Activated naive CD8-positive, alpha-beta T cell treated with anti-CD3 and anti-CD28 coated beads, Interleukin-2, amount 50 U/mL, for 16 hours (primary cell): ENCODE measurements around the gene MFSD12.
"Not testable (repeated sequence)": the region's sequence is repeated elsewhere in the genome, so short reads cannot be mapped to it uniquely, and the experiment has no call there.

ENCODE experiments used
- DNase-seq: peaks from one replicate; pipeline ENCODE4 v3.0.0-alpha.2; 2020; ENCODE audit warnings: low read depth, low spot score

The MFSD12 gene

GRCh38 chr19:3523361-3524077 lies 33.9 kb downstream of the MFSD12 start:
- no peak for DNase-seq

DNA sequence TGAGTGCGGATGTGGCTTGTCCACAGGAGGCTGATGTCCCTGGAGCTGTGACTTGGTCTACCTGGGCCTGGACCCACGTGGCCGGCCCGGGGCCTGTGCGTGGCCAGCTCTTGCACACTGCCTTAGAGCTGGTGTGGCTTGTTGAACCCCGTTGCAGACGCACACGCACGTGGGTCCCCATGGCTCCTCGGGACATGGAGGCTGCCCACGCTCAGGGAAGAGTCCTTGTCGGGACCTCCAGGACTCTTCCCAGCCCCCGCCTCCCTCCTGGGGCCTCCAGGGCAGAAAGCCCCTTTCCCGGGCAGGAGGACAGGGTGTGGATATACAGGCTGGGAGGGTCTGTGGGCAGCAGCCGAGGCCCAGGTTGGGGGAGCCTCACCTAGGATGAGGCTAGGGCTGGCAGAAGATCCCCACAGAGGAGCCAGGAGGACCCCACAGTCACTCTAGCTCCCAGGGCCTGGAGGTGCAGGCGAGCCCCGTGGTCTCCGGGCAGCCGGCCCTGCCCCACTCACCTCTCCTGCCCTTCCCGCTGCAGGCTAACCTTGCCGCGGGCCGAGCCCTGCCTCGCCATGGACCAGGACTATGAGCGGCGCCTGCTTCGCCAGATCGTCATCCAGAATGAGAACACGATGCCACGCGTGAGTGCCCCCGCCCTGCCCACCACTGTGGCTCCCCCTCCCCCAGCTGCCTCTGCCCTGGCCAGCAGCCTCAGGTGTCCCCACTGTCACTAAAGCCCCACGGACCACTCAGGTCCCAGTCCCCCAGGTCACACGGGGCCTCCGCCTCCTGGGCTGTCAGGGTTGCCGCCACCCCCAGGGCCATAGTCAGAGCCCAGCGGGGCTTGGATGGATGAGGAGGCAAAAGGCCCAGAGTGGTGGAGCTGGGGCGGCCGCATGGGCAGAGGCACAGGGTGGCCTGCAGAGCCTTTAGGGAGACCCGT lies 34.7 kb downstream of the MFSD12 start:
- DNase-seq: no peak

DNA sequence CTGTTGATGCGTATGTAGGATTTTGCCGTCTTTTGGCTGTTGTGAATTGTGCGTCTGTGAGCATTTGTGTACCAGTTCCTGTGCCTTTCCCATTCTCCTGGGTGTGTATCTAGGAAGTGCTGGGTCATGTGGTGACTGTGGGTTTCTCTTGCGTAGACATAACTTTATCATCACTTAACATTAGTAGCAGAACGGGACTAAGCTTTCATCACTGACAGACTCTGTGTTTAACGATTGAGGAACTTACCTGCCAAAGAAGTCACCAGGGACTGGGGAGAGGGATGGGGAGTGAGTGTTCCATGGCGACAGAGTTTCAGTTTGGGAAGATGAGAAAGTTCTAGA lies 36.3 kb downstream of the MFSD12 start:
- DNase-seq: no peak

- no peak for DNase-seq
Observed at GRCh38 chr19:3520166-3521103, 37.0 kb downstream of the MFSD12 start.

DNA sequence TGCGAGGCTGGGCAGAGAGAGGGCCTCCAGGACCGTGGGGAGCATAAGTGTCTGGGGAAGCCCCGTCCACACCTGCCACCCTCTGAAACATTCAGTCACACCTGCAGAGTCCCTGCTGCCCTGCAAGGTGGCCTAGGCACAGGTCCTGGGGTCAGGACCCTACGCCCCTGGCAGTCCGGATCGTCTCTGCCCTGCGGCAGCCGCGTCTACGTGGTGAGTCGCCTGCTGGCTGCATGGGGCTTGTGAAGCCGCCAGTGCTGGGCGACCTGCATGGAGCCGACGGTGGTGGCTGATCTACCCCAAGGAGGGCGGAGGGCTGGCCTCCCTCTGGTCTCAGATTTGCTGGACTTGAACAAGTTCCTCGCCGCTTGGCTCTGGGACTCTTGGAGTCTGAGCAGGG lies 38.3 kb downstream of the MFSD12 start:
- DNase-seq: no peak

DNA sequence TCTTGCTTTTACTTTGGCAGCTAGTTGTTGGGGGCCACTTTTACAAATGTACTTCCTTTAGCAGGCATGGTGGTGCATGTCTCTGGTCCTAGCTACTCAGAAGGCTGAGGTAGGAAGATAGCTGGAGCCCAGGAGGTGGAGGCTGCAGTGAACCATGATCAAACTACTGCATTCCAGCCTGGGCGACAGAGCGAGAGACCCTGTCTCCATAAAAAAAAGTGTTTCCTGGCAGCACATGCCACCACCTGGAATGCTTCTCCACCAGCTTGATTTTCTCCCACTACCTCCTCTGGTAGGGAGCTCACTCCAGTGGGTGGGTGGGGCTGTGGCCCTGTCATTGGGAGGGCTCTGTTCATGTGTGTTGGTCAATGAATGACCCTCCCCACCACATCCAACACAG lies 38.7 kb downstream of the MFSD12 start:
- no peak for DNase-seq

- no peak for DNase-seq
Observed at GRCh38 chr19:3518255-3518654, 39.1 kb downstream of the MFSD12 start.

DNA sequence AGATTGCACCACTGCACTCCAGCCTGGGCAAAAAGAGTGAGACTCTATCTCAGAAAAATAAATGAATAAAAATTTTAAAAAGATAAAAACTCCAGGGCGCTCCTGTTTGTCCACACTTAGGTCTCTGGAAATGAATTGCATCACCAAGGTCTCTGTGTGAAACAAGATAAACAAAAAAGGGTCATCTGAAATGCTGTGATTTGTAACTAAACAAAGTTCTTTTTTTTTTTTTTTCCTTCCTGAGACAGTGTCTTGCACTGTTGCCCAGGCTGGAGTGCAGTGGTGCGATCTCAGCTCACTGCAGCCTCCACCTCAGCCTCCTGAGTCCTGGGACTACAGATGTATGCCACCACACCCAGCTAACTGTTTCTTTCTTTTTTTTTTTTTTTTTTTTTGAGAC lies 39.7 kb downstream of the MFSD12 start:
- DNase-seq: no peak

GRCh38 chr19:3516675-3517207 lies 40.6 kb downstream of the MFSD12 start:
- DNase-seq: no peak

GRCh38 chr19:3515891-3516422 lies 41.4 kb downstream of the MFSD12 start:
- no peak for DNase-seq

DNA sequence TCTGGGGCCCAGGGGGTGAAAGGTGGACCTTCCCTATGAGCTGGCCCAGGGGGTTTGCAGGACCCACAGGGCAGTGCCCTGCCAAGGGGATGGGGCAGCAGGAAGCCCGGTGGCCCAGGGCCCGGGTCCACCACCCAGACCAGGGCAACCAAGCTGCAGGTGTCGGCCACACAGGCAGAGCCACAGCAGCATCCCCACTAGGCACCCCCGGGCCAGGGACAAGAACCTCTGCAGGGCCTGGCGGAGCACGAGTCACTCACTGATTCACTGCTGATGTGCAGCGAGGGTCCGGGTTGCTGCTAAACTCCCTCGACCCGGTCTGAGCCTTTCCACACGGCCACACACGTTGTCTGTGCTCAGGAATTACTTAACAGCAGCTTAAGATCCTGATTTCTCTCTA lies 42.5 kb downstream of the MFSD12 start:
- no peak for DNase-seq

DNA sequence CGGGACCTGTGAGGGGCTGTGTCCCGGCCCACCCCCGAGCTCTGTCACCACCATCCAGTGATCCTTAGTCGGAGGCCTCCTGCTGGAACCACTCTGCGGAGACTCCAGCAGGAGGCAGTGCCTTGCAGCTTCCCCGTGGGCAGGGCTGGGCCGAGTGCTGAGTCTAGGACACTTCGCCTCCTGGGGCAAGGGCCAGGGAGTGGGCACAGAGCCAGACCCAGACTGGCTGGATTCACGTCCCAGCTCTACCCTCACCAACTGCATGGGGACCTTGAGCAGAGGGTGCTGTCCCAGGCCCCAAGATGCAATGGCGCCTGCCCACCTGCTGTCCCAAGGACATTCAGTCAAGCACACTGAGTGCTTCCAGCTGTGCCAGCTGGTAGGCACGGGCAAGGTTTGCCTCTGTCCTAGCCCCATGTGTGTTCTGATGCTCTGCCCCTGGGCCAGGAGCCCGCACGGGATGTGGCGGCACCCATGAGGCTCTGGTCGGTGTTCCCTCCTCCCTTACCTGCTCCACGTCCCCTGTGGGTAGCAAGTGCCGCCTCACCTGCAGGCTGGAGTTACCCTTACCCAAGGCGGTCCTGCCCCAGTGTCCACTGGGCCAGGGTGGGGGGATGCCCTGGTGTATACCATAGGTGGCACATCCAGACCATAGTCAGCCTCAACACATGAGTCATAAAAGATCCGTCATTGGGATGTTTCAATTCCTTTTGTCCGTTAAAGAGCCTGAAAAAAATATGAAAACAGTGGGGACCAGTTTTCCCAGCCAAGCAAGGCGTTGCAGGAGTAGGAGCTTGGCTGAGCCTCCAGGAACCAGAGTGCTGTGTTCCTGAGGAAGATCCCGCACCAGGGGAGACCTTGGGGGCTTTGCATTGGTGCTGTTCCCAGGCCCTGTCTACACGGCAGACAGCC lies 43.9 kb downstream of the MFSD12 start:
- no peak for DNase-seq

- no peak for DNase-seq
Observed at GRCh38 chr19:3512562-3513228, 44.7 kb downstream of the MFSD12 start.

GRCh38 chr19:3511506-3512251 lies 45.7 kb downstream of the MFSD12 start:
- no peak for DNase-seq

GRCh38 chr19:3510727-3511126 lies 46.7 kb downstream of the MFSD12 start:
- DNase-seq: no peak

DNA sequence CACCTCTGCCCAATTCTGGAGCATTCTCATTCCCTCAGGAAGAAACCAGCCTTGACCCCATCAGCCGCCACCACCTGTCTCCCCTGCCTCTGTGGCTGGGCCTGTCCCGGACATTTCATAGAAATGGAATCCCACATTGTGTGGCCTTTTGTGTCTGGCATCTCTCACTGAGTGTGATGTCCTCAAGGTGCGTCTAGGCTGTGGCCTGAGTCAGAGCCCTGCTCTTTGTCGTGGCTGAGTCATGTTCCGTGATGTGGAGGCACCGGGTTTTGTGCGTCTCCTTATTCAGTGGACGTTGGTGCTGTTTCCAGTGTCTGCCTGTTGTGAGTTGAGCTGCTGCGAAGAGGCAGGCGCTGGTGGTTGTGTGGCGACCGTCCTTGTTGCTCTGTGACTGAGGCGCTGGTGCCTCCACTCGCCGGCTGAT lies 47.8 kb downstream of the MFSD12 start:
- DNase-seq: no peak

DNA sequence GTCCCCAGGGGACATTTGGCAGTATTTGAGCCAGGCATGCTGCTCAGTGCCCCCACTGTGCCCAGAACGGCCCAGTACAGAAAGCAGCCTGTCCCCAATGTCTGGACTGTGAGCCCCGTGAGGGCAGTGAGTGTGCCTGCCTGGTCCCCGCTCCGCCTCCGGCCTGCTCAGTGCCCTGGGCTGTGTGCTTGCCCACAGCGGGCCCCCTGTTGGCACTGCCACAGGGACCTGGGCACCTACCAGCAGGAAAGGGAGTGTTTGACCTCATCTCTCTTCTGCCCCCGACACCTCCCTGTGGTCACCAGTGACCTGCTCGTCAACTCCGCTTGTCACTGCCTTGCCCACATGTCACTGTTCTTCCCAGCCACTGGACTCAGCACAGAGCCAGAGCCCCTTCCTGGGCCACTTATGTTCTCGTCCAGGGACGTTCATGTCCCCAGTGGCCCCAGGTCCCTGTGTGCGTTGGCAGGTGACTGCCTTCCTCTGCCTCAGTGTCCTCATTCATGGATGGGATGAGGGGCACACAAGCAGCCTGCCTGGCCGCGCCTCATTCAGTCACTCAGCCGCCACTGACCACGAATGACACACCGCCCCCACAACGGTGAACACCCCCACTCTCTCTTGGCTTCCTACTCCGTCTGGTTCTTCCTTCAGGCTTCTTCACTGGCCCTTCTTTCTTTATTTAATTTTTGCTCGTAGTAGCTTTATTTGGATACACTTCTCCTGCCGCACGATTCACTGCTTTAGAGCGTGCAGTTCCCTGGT lies 48.4 kb downstream of the MFSD12 start:
- no peak for DNase-seq

DNA sequence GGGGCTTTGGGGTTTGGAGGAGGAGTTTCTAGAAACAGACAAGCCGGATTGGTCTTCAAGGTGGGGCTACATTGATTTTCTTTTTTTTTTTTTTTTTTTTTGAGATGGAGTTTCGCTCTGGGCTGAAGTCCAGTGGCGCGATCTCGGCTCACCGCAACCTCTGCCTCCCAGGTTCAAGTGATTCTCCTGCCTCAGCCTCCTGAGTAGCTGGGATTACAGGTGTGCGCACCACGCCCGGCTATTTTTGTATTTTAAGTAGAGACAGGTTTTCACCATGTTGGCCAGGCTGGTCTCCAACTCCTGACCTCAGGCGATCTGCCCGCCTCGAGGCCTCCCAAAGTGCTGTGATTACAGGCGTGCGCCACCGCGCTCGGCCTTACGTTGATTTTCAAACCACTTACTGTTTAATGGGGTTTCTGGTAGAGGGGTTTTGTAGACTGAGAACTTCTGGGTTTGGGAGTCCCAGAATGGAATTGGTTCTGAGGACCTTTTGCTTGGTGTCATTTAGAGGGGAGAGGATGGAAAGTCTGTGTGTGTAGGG lies 49.2 kb downstream of the MFSD12 start:
- not testable (repeated sequence) for DNase-seq
